Measurements from ENCODE around the gene VSNL1.
"Not testable (repeated sequence)": the region's sequence is repeated elsewhere in the genome, so short reads cannot be mapped to it uniquely, and the experiment has no call there.

Gene VSNL1

GRCh38 chr2:17543131-17543660 lies 2.7 kb downstream of the VSNL1 start:
- DNase-seq, result no peak

DNA sequence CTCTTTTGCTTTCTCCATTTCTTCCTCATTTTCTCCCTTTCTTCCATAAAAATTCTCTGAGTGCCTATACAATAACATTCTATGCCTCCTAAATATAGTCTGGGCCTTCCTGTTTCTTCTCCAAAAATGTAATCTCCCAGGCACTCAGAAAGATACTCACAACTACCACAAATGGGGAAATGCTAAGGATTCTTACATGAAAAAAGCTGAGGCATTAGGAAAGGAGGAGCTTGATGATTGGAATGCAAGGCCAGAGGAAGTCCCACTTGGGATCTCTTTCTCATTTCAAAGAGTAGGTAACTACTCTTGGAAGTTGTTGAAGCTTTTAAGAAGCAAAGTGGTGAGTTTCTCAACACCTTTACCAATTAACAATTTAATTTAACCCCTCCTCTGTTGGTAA lies 3.4 kb downstream of the VSNL1 start:
- no peak for DNase-seq

- no peak for DNase-seq
These were observed 3.8 kb downstream of the VSNL1 start for GRCh38 chr2:17544256-17544655.

DNA sequence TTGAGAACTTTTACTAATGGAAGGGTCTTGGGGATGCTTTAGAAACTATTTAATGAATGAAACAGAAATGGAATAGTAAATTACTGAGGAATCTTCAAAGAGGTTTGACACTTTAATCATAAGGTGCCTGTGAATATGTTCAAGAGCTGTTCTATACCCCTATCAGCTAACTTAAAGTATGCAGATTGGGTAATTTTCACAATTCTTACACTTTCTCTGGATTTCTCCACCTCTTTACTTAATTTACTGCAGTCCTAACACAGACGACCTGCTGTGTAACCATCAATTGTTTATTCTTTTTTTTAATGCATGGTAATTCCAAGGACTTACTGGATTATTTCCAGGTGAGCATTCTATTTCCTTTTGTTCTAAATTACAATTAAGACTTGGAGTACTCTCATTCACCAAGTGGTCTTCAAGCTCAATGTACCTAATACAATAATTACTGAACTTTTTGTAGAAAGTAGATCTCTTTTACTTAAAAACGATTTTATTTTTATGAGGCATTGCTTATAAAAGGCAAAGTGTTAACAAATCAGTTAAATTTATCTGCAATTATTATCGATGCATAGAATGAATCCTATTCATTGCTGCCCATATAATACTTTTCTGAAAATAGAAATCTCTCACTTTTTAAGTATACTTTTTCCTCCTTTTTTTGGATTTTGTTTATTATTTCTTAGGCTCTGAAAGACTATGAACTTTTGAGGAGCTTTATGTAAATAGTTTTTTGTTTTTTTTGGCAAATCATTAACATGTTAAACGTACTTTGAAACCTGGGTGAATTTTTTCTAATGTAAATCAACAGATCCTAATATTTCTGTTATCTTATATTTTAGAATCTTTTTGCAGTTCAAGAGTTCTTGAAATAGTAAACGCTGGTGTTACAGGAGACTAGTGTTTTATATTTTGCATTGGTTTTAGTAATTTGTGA lies 5.5 kb downstream of the VSNL1 start:
- DNase-seq, result no peak

- DNase-seq, result no peak
These were observed 6.7 kb downstream of the VSNL1 start for GRCh38 chr2:17547237-17547636.

DNA sequence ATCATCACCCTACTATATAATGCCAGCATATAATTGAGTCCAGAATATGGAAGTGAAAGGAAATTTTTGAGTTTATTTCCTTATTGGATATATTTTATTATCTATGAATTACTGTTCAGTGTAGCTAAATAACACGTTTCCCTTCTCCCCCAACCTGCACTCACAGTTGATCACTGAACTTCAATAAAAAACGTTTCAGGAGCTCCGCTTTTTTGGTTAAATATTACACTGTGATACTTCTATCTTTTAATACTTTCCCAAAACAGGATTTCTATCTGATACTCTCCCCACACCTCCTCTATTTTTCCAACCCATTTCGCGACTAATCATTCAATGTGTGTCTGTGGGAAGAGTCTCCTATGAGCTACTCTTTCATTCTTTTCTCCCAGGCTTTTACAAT lies 7.2 kb downstream of the VSNL1 start:
- no peak for DNase-seq

DNA sequence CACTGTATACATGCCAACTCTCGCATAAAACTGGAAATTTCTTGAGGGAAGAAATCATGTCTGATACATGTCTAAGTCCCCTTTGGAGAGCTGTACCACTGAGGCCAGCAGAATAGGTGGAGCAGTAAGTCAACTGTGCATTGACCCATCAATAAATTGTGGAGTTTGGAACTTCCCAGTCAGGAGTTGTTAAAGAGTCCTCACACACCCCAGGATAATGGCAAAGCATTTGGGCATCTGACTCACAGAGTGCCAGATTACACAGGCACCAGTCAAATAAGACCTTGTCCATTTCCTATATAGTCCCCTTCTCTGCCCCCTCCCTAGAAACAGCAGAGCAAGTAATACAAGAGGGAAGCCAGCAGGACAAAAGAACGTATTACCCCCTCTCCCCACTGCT lies 10.4 kb downstream of the VSNL1 start:
- DNase-seq, result no peak

DNA sequence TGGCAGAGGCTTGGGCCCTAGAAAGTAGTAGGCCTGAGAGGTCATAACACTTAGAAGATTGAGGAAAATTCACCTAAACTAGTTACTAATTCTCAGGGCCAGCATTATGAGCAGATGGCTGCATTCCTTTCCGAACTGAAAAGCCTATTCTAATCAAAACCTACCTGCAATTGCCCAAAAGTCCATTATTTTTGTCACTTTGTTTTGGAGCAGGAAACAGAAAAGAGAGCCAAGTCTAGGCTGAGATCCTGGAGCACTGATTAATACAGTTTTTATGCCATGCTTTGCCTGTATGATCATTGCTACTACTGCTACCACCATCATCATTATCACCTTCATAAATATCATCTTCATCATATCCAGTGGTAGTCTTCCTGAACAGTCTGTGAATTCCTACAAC lies 14.7 kb downstream of the VSNL1 start:
- DNase-seq, result no peak

DNA sequence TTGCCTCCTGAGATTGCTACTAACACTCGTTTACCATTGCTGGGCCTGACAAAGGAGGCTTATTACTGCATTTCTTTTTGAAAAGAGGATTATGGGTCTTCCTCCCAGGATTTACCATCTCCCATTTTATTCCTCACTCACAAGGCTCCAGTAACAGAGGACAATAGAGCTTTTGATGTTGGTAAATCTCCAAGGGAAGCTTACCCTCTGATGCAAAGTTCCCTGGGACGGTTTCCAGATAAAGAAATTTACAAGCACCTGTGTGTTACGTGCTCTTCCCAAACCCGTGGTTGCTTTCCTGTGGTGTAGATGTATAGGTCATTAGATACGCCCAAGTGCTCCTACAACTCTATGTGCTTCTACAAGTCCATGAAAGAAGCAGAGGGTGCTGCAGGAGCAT lies 17.1 kb downstream of the VSNL1 start:
- DNase-seq, result no peak

GRCh38 chr2:17558053-17558452 lies 17.6 kb downstream of the VSNL1 start:
- no peak for DNase-seq

GRCh38 chr2:17558878-17559277 lies 18.4 kb downstream of the VSNL1 start:
- DNase-seq, result no peak

- DNase-seq, result not testable (repeated sequence)
These were observed 25.2 kb downstream of the VSNL1 start for GRCh38 chr2:17565726-17566125.

- DNase-seq, result no peak
These were observed 31.2 kb downstream of the VSNL1 start for GRCh38 chr2:17571681-17572080.

GRCh38 chr2:17573085-17573803 lies 32.7 kb downstream of the VSNL1 start:
- no peak for DNase-seq

- no peak for DNase-seq
These were observed 33.3 kb downstream of the VSNL1 start for GRCh38 chr2:17573804-17574175.

- DNase-seq, result no peak
These were observed 34.0 kb downstream of the VSNL1 start for GRCh38 chr2:17574406-17575073.

GRCh38 chr2:17576802-17577201 lies 36.3 kb downstream of the VSNL1 start:
- no peak for DNase-seq

GRCh38 chr2:17578466-17578928 lies 38.0 kb downstream of the VSNL1 start:
- no peak for DNase-seq

GRCh38 chr2:17579605-17580318 lies 39.3 kb downstream of the VSNL1 start:
- DNase-seq, result no peak

DNA sequence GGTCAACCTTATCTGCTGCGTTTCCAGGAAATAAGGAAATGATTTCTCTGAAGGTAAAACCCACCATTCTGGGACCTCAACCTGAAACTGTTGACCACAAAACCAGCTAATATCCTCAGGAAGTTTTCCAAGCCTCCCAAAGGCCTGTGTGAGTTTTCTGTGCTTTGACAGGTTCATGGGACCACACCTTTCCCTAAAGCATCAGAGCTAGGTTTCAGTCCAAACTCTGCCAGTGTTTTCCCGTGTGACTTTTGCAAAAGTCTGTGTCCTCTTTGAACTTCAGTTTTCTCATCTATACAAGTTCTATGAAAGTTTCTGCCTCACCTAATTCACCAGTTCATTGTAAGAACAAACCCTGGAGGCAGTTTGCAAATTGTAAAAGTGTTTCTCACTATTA lies 39.8 kb downstream of the VSNL1 start:
- no peak for DNase-seq

DNA sequence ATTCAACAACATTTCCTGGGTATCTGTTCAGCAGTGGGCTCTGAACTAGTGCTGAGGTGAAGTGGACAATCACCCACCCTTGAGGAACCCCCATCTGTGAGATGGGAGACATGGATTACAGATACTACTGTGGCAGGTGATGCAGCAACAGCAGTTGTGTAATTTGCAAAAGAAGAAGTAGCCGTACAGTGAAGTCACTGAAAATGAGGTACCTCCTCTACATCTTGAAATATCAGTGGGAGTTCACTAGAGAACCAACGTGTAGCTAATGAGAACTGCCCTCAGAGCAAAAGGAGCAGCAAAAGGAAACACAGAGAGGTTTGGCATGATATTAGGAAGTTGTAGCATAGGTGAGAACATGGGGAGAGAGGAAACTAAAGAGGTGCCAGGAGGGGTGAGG lies 41.3 kb downstream of the VSNL1 start:
- DNase-seq, result no peak

- no peak for DNase-seq
These were observed 42.7 kb downstream of the VSNL1 start for GRCh38 chr2:17583166-17583565.

GRCh38 chr2:17583646-17584045 lies 43.1 kb downstream of the VSNL1 start:
- no peak for DNase-seq
